ENCODE results near the gene ZBTB14.

DNA sequence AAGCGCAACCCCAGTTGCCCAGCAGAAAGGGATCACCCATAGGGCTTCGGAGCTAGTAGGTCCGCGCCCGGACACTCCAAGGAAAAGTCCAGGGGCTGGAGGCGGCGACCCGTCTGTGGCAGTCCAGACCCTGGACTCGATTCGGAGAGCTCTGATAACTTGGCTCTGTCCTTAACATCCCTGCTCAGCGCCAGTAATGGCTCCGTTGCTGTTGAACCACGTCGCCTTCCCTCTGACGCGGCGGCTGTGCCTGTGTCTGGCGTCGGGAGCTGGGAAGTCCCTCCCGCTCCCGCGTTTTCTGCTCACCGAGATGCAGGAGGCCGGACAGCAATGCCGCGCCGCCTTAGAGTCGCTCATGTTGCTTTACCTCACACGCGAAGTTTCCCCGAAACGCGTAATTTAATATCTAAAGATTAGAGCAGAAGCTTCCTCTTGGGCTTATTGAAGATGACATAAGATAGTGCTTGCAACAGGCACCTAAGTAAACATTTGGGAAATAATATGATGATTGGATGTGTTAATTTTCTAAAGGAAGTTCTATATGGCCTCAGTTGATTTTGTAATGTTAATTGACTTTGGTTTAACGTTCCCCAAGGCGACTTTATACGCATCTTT lies 1.3 kb upstream of the ZBTB14 start:
- TF ChIP-seq, protein P1, sequence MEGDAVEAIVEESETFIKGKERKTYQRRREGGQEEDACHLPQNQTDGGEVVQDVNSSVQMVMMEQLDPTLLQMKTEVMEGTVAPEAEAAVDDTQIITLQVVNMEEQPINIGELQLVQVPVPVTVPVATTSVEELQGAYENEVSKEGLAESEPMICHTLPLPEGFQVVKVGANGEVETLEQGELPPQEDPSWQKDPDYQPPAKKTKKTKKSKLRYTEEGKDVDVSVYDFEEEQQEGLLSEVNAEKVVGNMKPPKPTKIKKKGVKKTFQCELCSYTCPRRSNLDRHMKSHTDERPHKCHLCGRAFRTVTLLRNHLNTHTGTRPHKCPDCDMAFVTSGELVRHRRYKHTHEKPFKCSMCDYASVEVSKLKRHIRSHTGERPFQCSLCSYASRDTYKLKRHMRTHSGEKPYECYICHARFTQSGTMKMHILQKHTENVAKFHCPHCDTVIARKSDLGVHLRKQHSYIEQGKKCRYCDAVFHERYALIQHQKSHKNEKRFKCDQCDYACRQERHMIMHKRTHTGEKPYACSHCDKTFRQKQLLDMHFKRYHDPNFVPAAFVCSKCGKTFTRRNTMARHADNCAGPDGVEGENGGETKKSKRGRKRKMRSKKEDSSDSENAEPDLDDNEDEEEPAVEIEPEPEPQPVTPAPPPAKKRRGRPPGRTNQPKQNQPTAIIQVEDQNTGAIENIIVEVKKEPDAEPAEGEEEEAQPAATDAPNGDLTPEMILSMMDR (conservative IDR thresholded peaks at IDR 0.05 in 1 of 2, IDR thresholded peaks at IDR 0.05 in 1 of 2; ENCODE audit: extremely low read depth in 1 of 2, insufficient read depth in 1 of 2, low read depth in 1 of 2, low read length in 2 of 2), result no peak
- no peak for TF ChIP-seq EZH2 (IDR thresholded peaks at IDR 0.05; ENCODE audit: borderline replicate concordance, low read length)

Measured in mammary epithelial cell (primary cell).